ENCODE results near the gene TM2D3. TPM values are rescaled to one million over a fixed set of nuclear protein-coding genes. Genes with fewer than 3 reads are reported as not detected.

TM2D3 gene
- total and polyA plus RNA-seq, 2 of the 8 experiments (the other 6 are each of a cell fraction or from before 2014, with no cell fraction given), result 26.4 to 28.0 TPM

- Histone ChIP-seq H3K4me3 (ENCODE audit: extremely low read depth in 1 of 4, insufficient read depth in 2 of 4, low read depth in 3 of 4, low read length in 4 of 4) (no peak overlapping the region), H3K9me3 (ENCODE audit: insufficient read depth in 2 of 2, low read depth in 1 of 2, low read length in 1 of 2) (no peaks in the 10 kb centered on the region), H2AK5ac (ENCODE audit: low read depth, low read length) (no peak overlapping the region), H3K4me1 (replicated peaks in 1 of 4; ENCODE audit: control insufficient read depth in 3 of 4, insufficient read depth in 4 of 4, low read length in 3 of 4) (no peaks in the 10 kb centered on the region), H3K4ac (replicated peaks; ENCODE audit: insufficient read length, low read depth, low read length) (no peak overlapping the region), H3K23ac (ENCODE audit: insufficient read length) (no peak overlapping the region), H3K79me2 (ENCODE audit: control insufficient read depth in 1 of 2, insufficient read depth in 2 of 2, low read length in 2 of 2) (no peaks in the 10 kb centered on the region), H3K36me3 (ENCODE audit: control insufficient read depth in 2 of 4, insufficient read depth in 4 of 4, low read length in 3 of 4) (no peaks in the 10 kb centered on the region; a peak in 2 of 8 replicates), H2BK20ac (ENCODE audit: low read length) (no peak overlapping the region), H3K56ac (replicated peaks; ENCODE audit: insufficient read length, low read depth, low read length) (no peak overlapping the region), H3K23me2 (ENCODE audit: low read depth, low read length) (no peaks in the 10 kb centered on the region), H2BK12ac (ENCODE audit: low read depth, low read length) (no peak overlapping the region), H2BK5ac (ENCODE audit: low read depth, low read length) (no peak overlapping the region), H2BK120ac (replicated peaks; ENCODE audit: low read depth, low read length) (no peak overlapping the region), H3K9ac (replicated peaks in 1 of 4; ENCODE audit: extremely low read depth in 1 of 4, low read depth in 3 of 4, low read length in 3 of 4) (no peak overlapping the region), H3K18ac (ENCODE audit: extremely low read depth, low read length) (no peak overlapping the region), H3K79me1 (ENCODE audit: low read depth, low read length) (no peaks in the 10 kb centered on the region), H4K8ac (ENCODE audit: extremely low read depth, insufficient read depth, low read length) (no peak overlapping the region), H4K5ac (ENCODE audit: insufficient read length, low read depth, low read length) (no peak overlapping the region), H3K27ac (ENCODE audit: low read depth, low read length) (no peak overlapping the region), H3K27me3 (replicated peaks in 1 of 4; ENCODE audit: control insufficient read depth in 3 of 4, extremely low read depth in 1 of 4, insufficient read depth in 3 of 4, low read length in 3 of 4) (no peaks in the 10 kb centered on the region), H3K14ac (ENCODE audit: insufficient read length) (no peak overlapping the region), H4K91ac (replicated peaks; ENCODE audit: insufficient read length, low read length) (no peak overlapping the region), H2AFZ (ENCODE audit: low read length) (no peak overlapping the region), H4K20me1 (replicated peaks in 1 of 2; ENCODE audit: control insufficient read depth in 1 of 2, insufficient read depth in 2 of 2, low read length in 2 of 2) (no peaks in the 10 kb centered on the region), H3K4me2 (ENCODE audit: insufficient read depth in 1 of 2, low read depth in 2 of 2, low read length in 2 of 2) (no peak overlapping the region), H2BK15ac (ENCODE audit: low read length) (no peak overlapping the region)
- no peak for TF ChIP-seq RFX5 (IDR thresholded peaks at IDR 0.05; ENCODE audit: borderline replicate concordance, low read depth, low read length)
- TF ChIP-seq KDM1A (IDR thresholded peaks at IDR 0.05; ENCODE audit: borderline replicate concordance, low read length), result no peak
- TF ChIP-seq KDM4A (IDR thresholded peaks at IDR 0.05; ENCODE audit: low read depth, low read length, severe bottlenecking), result no peak
- TF ChIP-seq RAD21 (IDR thresholded peaks at IDR 0.05 in 1 of 2, conservative IDR thresholded peaks at IDR 0.05 in 1 of 2; ENCODE audit: low read depth in 2 of 2, low read length in 2 of 2), result peak in 1 of 2 experiments; percentile 38; a peak in 2 of 4 replicates
- no peak for TF ChIP-seq TEAD4 (IDR thresholded peaks at IDR 0.05; ENCODE audit: low read depth, low read length)
- no peak for TF ChIP-seq SAP30 (IDR thresholded peaks at IDR 0.05; ENCODE audit: insufficient read depth, insufficient replicate concordance, low read length)
- peak; percentile 23 to 42 (median 39); a peak in 3 of 4 replicates for TF ChIP-seq CTCF (IDR thresholded peaks at IDR 0.05; ENCODE audit: control extremely low read depth in 1 of 3, insufficient read depth in 1 of 3, low read depth in 1 of 3, low read length in 3 of 3)
- TF ChIP-seq SIRT6 (IDR thresholded peaks at IDR 0.05; ENCODE audit: low read length), result no peak
- no peak for TF ChIP-seq POU5F1 (IDR thresholded peaks at IDR 0.05; ENCODE audit: low read depth, low read length)
- ChIA-PET CTCF (ENCODE audit: partially characterized antibody) (interaction anchor here (0.6 to 2.0 kb wide), 5 partner anchors 9 to 377 kb away, joined by 3 to 7 read pairs (median 5); no protein-coding TSS in a partner anchor), POLR2A (ENCODE audit: partially characterized antibody) (interaction anchor here (1.3 kb wide), 1 partner anchor 19 kb away, joined by 3 read pairs; no protein-coding TSS in a partner anchor)
- FAIRE-seq, result no peak
- no peak for DNase-seq (ENCODE audit: low read depth in 1 of 2, low spot score in 2 of 2)
- WGBS, 2 experiments (ENCODE audit: extremely low coverage in 1 of 2, insufficient coverage in 1 of 2, insufficient read length in 1 of 2, insufficient replicate concordance in 2 of 2, low coverage in 1 of 2, low lambda C conversion rate in 2 of 2, missing lambda C conversion rate in 1 of 2), result 88% methylated on average over 9 of the region's 9 CpGs; no CpG with 5 or more reads in 1 of the 2 experiments
Observed at GRCh38 chr15:101672298-101672697, 20.1 kb upstream of the TM2D3 start.
